DND-41 (cell line): ENCODE results near the gene ASF1A.

Source experiments
- ATAC-seq: fragments of 200-7000 bp; cut with Tn5 transposase; 3 replicates; pipeline ENCODE4 v1.9.1; 2021; ENCODE audit warnings: low read depth; ENCODE audit not compliant: insufficient read depth
- DNase-seq: peaks from one replicate; pipeline ENCODE4 v3.0.0-alpha.2; 2020
- H2AFZ ChIP-seq: 2 replicates; pipeline ENCODE4 v1.6.0; 2012; ENCODE audit warnings: low read depth, low read length
- H3K27ac ChIP-seq: 2 replicates; pipeline ENCODE4 v1.5.1; 2012; ENCODE audit warnings: low read length, inconsistent platforms
- H3K27me3 ChIP-seq: fragments of 200-600 bp; sonication (generic); 2 replicates; pipeline ENCODE4 v1.6.0; 2012; ENCODE audit warnings: low read length, mild to moderate bottlenecking, inconsistent platforms; ENCODE audit not compliant: insufficient read depth, poor library complexity
- H3K36me3 ChIP-seq: 2 replicates; pipeline ENCODE4 v1.5.1; 2012; ENCODE audit warnings: low read length, inconsistent platforms; ENCODE audit not compliant: insufficient read depth
- H3K4me1 ChIP-seq: 2 replicates; pipeline ENCODE4 v1.5.1; 2012; ENCODE audit warnings: mild to moderate bottlenecking, low read length; ENCODE audit not compliant: insufficient read depth
- H3K4me2 ChIP-seq: 2 replicates; pipeline ENCODE4 v1.6.0; 2012; ENCODE audit warnings: mild to moderate bottlenecking, moderate library complexity, low read length, inconsistent platforms; ENCODE audit not compliant: insufficient read depth
- H3K4me3 ChIP-seq, 2 experiments: fragments of 200-600 bp in 1 of 2; shearing (Covaris generic) in 1 of 2; 2 replicates each; pipeline ENCODE4 v1.5.1; 2012 to 2016; ENCODE audit warnings: inconsistent platforms in 2 of 2, low read length in 2 of 2, mild to moderate bottlenecking in 2 of 2, low read depth in 1 of 2, moderate library complexity in 1 of 2
- H3K79me2 ChIP-seq: 2 replicates; pipeline ENCODE4 v1.6.0; 2012; ENCODE audit warnings: low read length, inconsistent platforms; ENCODE audit not compliant: insufficient read depth
- H3K9ac ChIP-seq: 2 replicates; pipeline ENCODE4 v1.6.0; 2012; ENCODE audit warnings: low read depth, mild to moderate bottlenecking, inconsistent platforms, low read length, moderate library complexity
- H3K9me3 ChIP-seq: 2 replicates; pipeline ENCODE4 v1.5.1; 2012; ENCODE audit warnings: low read length, moderate library complexity, mild to moderate bottlenecking, inconsistent platforms; ENCODE audit not compliant: insufficient read depth, severe bottlenecking
- H4K20me1 ChIP-seq: 2 replicates; pipeline ENCODE4 v1.6.0; 2012; ENCODE audit warnings: low read length; ENCODE audit not compliant: insufficient read depth
- CTCF ChIP-seq: IDR thresholded peaks from 2 replicates; pipeline ENCODE4 v1.5.1; 2012; ENCODE audit warnings: borderline replicate concordance, low read length, moderate library complexity, mild to moderate bottlenecking; ENCODE audit not compliant: poor library complexity, severe bottlenecking; ENCODE audit errors: extremely low read depth
- EZH2 ChIP-seq: IDR thresholded peaks from 3 replicates; pipeline ENCODE4 v1.6.1; 2012; ENCODE audit warnings: borderline replicate concordance, low read depth, mild to moderate bottlenecking, moderate library complexity, low read length, inconsistent platforms; ENCODE audit not compliant: severe bottlenecking

ASF1A gene

DNA sequence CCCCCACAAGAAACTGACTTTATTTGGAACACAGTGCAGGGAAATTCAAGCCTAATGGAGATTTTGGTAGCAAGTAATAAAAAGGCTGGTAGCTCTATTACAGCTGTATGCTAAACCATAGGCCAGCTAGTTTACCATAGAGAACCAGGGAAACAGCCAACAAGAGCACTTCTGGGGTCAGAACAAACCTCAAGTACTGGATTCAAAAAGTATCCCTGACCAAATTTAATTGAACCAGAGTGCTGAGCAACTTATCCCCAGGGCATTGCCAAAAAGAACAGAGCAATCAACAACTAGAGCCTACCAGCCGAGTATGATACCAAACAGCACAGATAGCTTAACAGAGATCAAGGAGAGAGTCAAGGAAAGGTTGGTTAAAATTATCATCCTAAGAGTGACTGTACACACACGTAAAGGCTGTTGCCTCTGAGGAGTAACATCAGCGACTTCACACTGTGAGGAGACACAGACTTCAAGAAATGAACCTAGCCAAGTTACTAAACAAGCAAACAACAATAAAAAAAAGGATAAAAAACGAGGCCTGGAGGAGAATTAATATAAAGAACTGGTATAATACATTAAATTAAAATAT is 11.5 kb upstream of the ASF1A start:
- no peak overlapping the region for H2AFZ ChIP-seq
- H3K4me1 ChIP-seq = peaks cover 8% of the 10 kb centered on the region
- H4K20me1 ChIP-seq = no peaks in the 10 kb centered on the region
- H3K27me3 ChIP-seq = no peaks in the 10 kb centered on the region
- H3K36me3 ChIP-seq = no peaks in the 10 kb centered on the region
- no peak overlapping the region for H3K4me3 ChIP-seq
- peaks cover 2% of the 10 kb centered on the region for H3K79me2 ChIP-seq
- H3K4me2 ChIP-seq = no peak overlapping the region
- no peaks in the 10 kb centered on the region for H3K9me3 ChIP-seq
- no peak for TF ChIP-seq CTCF
- TF ChIP-seq EZH2 = no peak
- H3K9ac ChIP-seq = no peak overlapping the region
- no peak overlapping the region for H3K27ac ChIP-seq
- ATAC-seq = no peak; the same call in 2 of the 3 replicates
- no peak for DNase-seq

- ATAC-seq = peak; percentile 88
- Histone ChIP-seq H3K27me3 (no peaks in the 10 kb centered on the region), H3K36me3 (no peaks in the 10 kb centered on the region), H3K4me1 (peaks cover 14% of the 10 kb centered on the region), H2AFZ (no peak overlapping the region), H3K9me3 (no peaks in the 10 kb centered on the region), H3K27ac (no peak overlapping the region), H3K9ac (no peak overlapping the region), H3K79me2 (peaks cover 10% of the 10 kb centered on the region), H3K4me3 (no peak overlapping the region), H4K20me1 (no peaks in the 10 kb centered on the region), H3K4me2 (no peak overlapping the region)
- TF ChIP-seq EZH2 (no peak), CTCF (no peak)
- DNase-seq = peak; percentile 39
Observed at GRCh38 chr6:118886641-118887040, 7.3 kb upstream of the ASF1A start.

- TF ChIP-seq CTCF = no peak
- TF ChIP-seq EZH2 = no peak
- Histone ChIP-seq H3K9me3 (no peaks in the 10 kb centered on the region), H3K79me2 (peaks cover 32% of the 10 kb centered on the region), H2AFZ (no peak overlapping the region), H3K4me1 (peaks cover 32% of the 10 kb centered on the region), H3K9ac (no peak overlapping the region), H3K36me3 (no peaks in the 10 kb centered on the region; the same call in 1 of the 2 replicates), H3K27me3 (no peaks in the 10 kb centered on the region), H3K4me3 (no peak overlapping the region), H3K27ac (no peak overlapping the region), H4K20me1 (no peaks in the 10 kb centered on the region), H3K4me2 (no peak overlapping the region)
- no peak for DNase-seq
- ATAC-seq = no peak
Observed at GRCh38 chr6:118889163-118889562, 4.8 kb upstream of the ASF1A start.
